B cell (primary cell): ENCODE results near the gene POLRMT. TPM values are rescaled to one million over a fixed set of nuclear protein-coding genes. Genes with fewer than 3 reads are reported as not detected.

ENCODE experiments used
- ATAC-seq: fragments of 200-7000 bp; cut with Tn5 transposase; one replicate; pipeline ENCODE4 v1.10.0; 2021; ENCODE audit warnings: low read depth, mild to moderate bottlenecking, moderate number of reproducible peaks, moderate library complexity
- CTCF ChIA-PET: fragments of 350-600 bp; sonication (Branson Sonifier 250); formaldehyde crosslinking; loops from one replicate; lab custom pipeline; 2021; ENCODE audit warnings: antibody characterized with exemption, inconsistent platforms; lab: Charles Lee
- POLR2A ChIA-PET: fragments of 350-600 bp; sonication (Branson Sonifier 250); formaldehyde crosslinking; loops from one replicate; lab custom pipeline; 2021; ENCODE audit warnings: antibody characterized with exemption; lab: Charles Lee
- DNase-seq: peaks from one replicate; pipeline ENCODE4 v3.0.0; 2013
- H2AFZ ChIP-seq: 2 replicates; pipeline ENCODE4 v1.6.1; 2012; ENCODE audit warnings: mild to moderate bottlenecking, low read depth, low read length; ENCODE audit not compliant: insufficient read depth, poor library complexity, severe bottlenecking
- H3K27ac ChIP-seq, 2 donors: 1 replicate in 1 of 2; 2 replicates in 1 of 2; pipeline ENCODE4 v1.5.1; 2012 to 2013; ENCODE audit warnings: low read length in 2 of 2, mild to moderate bottlenecking in 2 of 2, moderate library complexity in 1 of 2
- H3K27me3 ChIP-seq, 4 experiments: fragments of 200-600 bp in 1 of 4; sonication (generic) in 1 of 4; replicated peaks in 1 of 4; 1 replicate in 2 of 4; 2 replicates in 2 of 4; pipeline versions ENCODE4 v1.6.1 to v1.7.0; 2013 to 2016; ENCODE audit warnings: low read length in 3 of 4, mild to moderate bottlenecking in 2 of 4, mixed read lengths in 1 of 4, moderate library complexity in 1 of 4; ENCODE audit not compliant: insufficient read depth in 4 of 4, control insufficient read depth in 3 of 4; ENCODE audit errors: control extremely low read depth in 1 of 4
- H3K36me3 ChIP-seq, 2 experiments: replicated peaks in 1 of 2; 1 replicate in 1 of 2; 2 replicates in 1 of 2; pipeline versions ENCODE4 v1.6.1 to v1.7.1; 2013; ENCODE audit warnings: low read length in 1 of 2; ENCODE audit not compliant: insufficient read depth in 2 of 2, control insufficient read depth in 1 of 2; ENCODE audit errors: control extremely low read depth in 1 of 2, extremely low read depth in 1 of 2
- H3K4me1 ChIP-seq, 2 donors: fragments of 200-600 bp in 1 of 2; sonication (generic) in 1 of 2; 1 replicate in 1 of 2; 2 replicates in 1 of 2; pipeline versions ENCODE4 v1.5.1 to v1.6.1; 2013 to 2017; ENCODE audit warnings: low read length in 2 of 2; ENCODE audit not compliant: control insufficient read depth in 2 of 2, insufficient read depth in 2 of 2
- H3K4me2 ChIP-seq: replicated peaks from 2 replicates; pipeline ENCODE3; 2012; ENCODE audit warnings: mild to moderate bottlenecking, low read depth, low read length; ENCODE audit not compliant: poor library complexity, severe bottlenecking
- H3K4me3 ChIP-seq, 5 experiments: fragments of 200-600 bp in 1 of 5; sonication (generic) in 1 of 5; 1 replicate in 3 of 5; 2 replicates in 2 of 5; pipeline versions ENCODE4 v1.5.1 to v1.7.0; 2011 to 2016; ENCODE audit warnings: low read length in 4 of 5, mild to moderate bottlenecking in 4 of 5, low read depth in 2 of 5, control low read depth in 1 of 5, moderate library complexity in 1 of 5; ENCODE audit not compliant: insufficient read depth in 1 of 5; ENCODE audit errors: control extremely low read depth in 1 of 5, extremely low read depth in 1 of 5
- H3K79me2 ChIP-seq: fragments of 200-600 bp; sonication (generic); one replicate; pipeline ENCODE4 v1.6.0; 2016; ENCODE audit warnings: low read length; ENCODE audit not compliant: control insufficient read depth, insufficient read depth
- H3K9ac ChIP-seq: fragments of 200-600 bp; sonication (generic); 2 replicates; pipeline ENCODE4 v1.6.1; 2017; ENCODE audit warnings: mild to moderate bottlenecking, low read length, moderate library complexity
- H3K9me3 ChIP-seq, 3 donors: one replicate each; pipeline versions ENCODE4 v1.6.1 to v1.7.1; 2013; ENCODE audit warnings: low read length in 2 of 3; ENCODE audit not compliant: control insufficient read depth in 2 of 3, insufficient read depth in 1 of 3; ENCODE audit errors: control extremely low read depth in 1 of 3
- H4K20me1 ChIP-seq: 2 replicates; pipeline ENCODE4 v1.6.0; 2012; ENCODE audit warnings: mild to moderate bottlenecking, low read length; ENCODE audit not compliant: insufficient read depth, control insufficient read depth, poor library complexity, severe bottlenecking
- H3K27ac Mint-ChIP-seq: one replicate; pipeline ENCODE4 v1.8.0; 2021; ENCODE audit warnings: mixed read lengths
- H3K27me3 Mint-ChIP-seq: one replicate; pipeline ENCODE4 v1.8.0; 2021; ENCODE audit warnings: mixed read lengths
- H3K4me1 Mint-ChIP-seq: one replicate; pipeline ENCODE4 v1.8.0; 2021; ENCODE audit warnings: mixed read lengths
- H3K4me3 Mint-ChIP-seq: one replicate; pipeline ENCODE4 v1.8.0; 2021; ENCODE audit warnings: mixed read lengths
- H3K9me3 Mint-ChIP-seq: one replicate; pipeline ENCODE4 v1.8.0; 2022; ENCODE audit warnings: mixed read lengths; ENCODE audit not compliant: insufficient read depth
- EZH2 ChIP-seq: IDR thresholded peaks from 2 replicates; pipeline ENCODE4 v1.6.1; 2012; ENCODE audit warnings: borderline replicate concordance, low read depth, mild to moderate bottlenecking, moderate library complexity, low read length; ENCODE audit not compliant: insufficient read depth, poor library complexity, severe bottlenecking
- WGBS: methylation state at CpG from one replicate; pipeline ENCODE4 v1.1.5; 2013; ENCODE audit warnings: missing lambda C conversion rate; ENCODE audit not compliant: insufficient coverage; 5-methylcytosine and 5-hydroxymethylcytosine counted together
- intact Hi-C: fragments of 100-400 bp; cut with micrococcal nuclease; formaldehyde crosslinking; loops from one replicate; pipeline ENCODE4 v1.10.0; 2022
- polyA plus RNA-seq: library from polyadenylated mRNA; depleted of rRNA; stranded (reverse); fragments of >200 nt; gene quantifications from 2 replicates; pipeline ENCODE4 v1.2.3, GENCODE V29; 2012
- total RNA-seq, 2 donors: library from RNA; stranded (reverse); fragments of 120-200 nt in 1 of 2; gene quantifications; 1 replicate in 1 of 2; 2 replicates in 1 of 2; pipeline versions ENCODE4 v1.2.3 to v1.2.4, GENCODE V29; 2013 to 2022
- TF ChIP-seq, protein P1 (sequence below): fragments of 200-600 bp; IDR thresholded peaks from one replicate; pipeline ENCODE4 v1.8.0; 2022; ENCODE audit warnings: antibody characterized with exemption, mild to moderate bottlenecking

POLRMT gene
- total and polyA plus RNA-seq, 2 donors (not counting 1 experiment from before 2014, with no cell fraction given) = 77.8 to 98.0 TPM

DNA sequence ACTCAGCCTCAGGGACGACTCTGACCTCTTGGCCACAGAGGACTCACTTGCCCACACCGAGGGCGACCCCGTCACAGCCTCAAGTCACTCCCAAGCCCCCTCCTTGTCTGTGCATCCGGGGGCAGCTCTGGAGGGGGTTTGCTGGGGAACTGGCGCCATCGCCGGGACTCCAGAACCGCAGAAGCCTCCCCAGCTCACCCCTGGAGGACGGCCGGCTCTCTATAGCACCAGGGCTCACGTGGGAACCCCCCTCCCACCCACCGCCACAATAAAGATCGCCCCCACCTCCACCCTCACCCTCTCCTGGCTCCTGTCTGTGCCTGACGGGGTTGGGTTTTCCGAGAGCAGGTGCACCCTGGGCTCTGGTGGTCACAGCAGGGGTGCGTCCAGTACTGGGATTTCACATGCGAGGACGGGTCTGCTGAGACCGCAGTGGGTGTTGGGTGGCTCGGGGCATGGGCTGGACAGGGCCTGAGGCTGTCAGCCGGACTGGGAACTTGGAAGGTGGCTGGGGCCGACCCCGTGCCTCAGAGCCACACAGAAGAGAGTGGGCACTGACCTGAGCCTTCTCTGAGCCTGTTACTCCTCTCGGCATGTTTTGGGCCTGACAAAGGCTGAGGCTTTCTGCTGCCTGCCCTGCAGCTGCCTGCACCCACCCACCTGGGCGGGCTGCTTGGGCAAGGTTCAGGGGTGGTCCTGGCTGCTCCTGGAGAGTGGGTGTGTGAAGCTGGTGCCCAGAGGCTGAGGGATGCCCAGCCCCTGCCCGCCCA lies 50.0 kb downstream of the POLRMT start:
- Histone ChIP-seq H4K20me1 (peaks cover 51% of the 10 kb centered on the region), H3K27me3 (peaks cover 0 to 26% (median 8%) of the 10 kb centered on the region in 4 experiments), H3K9ac (no peak overlapping the region), H3K36me3 (peaks cover 0 to 33% of the 10 kb centered on the region in 2 experiments), H3K4me3 (no peak overlapping the region), H3K4me2 (no peak overlapping the region), H3K4me1 (peaks cover 4 to 8% of the 10 kb centered on the region in 2 donors), H3K79me2 (peaks cover 16% of the 10 kb centered on the region), H2AFZ (no peak overlapping the region), H3K9me3 (no peaks in the 10 kb centered on the region), H3K27ac (no peak overlapping the region)
- ChIA-PET CTCF (interaction anchor here (0.7 to 4.2 kb wide), 8 partner anchors 8 to 788 kb away, joined by 3 to 39 read pairs (median 4); no protein-coding TSS in a partner anchor), POLR2A (no interaction called here)
- Mint-ChIP-seq H3K27ac (no peak overlapping the region), H3K4me1 (peaks cover 3% of the 10 kb centered on the region), H3K9me3 (no peaks in the 10 kb centered on the region), H3K27me3 (peaks cover 8% of the 10 kb centered on the region), H3K4me3 (no peak overlapping the region)
- ATAC-seq = no peak
- 96% methylated on average over 18 of the region's 27 CpGs for WGBS
- DNase-seq = peak; percentile 18
- intact Hi-C loops = no loop called here
- TF ChIP-seq EZH2 = no peak
- TF ChIP-seq, protein P1, sequence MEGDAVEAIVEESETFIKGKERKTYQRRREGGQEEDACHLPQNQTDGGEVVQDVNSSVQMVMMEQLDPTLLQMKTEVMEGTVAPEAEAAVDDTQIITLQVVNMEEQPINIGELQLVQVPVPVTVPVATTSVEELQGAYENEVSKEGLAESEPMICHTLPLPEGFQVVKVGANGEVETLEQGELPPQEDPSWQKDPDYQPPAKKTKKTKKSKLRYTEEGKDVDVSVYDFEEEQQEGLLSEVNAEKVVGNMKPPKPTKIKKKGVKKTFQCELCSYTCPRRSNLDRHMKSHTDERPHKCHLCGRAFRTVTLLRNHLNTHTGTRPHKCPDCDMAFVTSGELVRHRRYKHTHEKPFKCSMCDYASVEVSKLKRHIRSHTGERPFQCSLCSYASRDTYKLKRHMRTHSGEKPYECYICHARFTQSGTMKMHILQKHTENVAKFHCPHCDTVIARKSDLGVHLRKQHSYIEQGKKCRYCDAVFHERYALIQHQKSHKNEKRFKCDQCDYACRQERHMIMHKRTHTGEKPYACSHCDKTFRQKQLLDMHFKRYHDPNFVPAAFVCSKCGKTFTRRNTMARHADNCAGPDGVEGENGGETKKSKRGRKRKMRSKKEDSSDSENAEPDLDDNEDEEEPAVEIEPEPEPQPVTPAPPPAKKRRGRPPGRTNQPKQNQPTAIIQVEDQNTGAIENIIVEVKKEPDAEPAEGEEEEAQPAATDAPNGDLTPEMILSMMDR = no peak
